BJ (cell line): Measurements from ENCODE around the gene ABCG4. TPM values are rescaled to one million over a fixed set of nuclear protein-coding genes. Genes with fewer than 3 reads are reported as not detected.
"Not testable (repeated sequence)": the region's sequence is repeated elsewhere in the genome, so short reads cannot be mapped to it uniquely, and the experiment has no call there.

ENCODE experiments used
- CTCF ChIA-PET: fragments of 350-600 bp; formaldehyde crosslinking; extraction: SDS; loops from one replicate; lab custom pipeline; 2021; ENCODE audit warnings: antibody characterized with exemption, inconsistent platforms; lab: Yijun Ruan, JAX
- POLR2A ChIA-PET: fragments of 300-600 bp; sonication (Branson Sonifier 250); formaldehyde crosslinking; extraction: SDS; loops from one replicate; lab custom pipeline; 2021; ENCODE audit warnings: antibody characterized with exemption; lab: Charles Lee
- DNase-seq: peaks from one replicate; pipeline ENCODE4 v3.0.0-alpha.2; 2011; ENCODE audit warnings: low read depth
- H3K27me3 ChIP-seq: 2 replicates; pipeline ENCODE4 v1.6.0; 2011; ENCODE audit warnings: low read length; ENCODE audit not compliant: control insufficient read depth, insufficient read depth
- H3K36me3 ChIP-seq: 2 replicates; pipeline ENCODE4 v1.5.1; 2011; ENCODE audit warnings: low read length; ENCODE audit not compliant: control insufficient read depth, insufficient read depth
- H3K4me3 ChIP-seq: 2 replicates; pipeline ENCODE4 v1.5.1; 2011; ENCODE audit warnings: low read depth, mild to moderate bottlenecking, control low read depth, low read length
- polyA plus RNA-seq: library from polyadenylated mRNA; depleted of rRNA; stranded (reverse); fragments of >200 nt; gene quantifications from 2 replicates; pipeline ENCODE4 v1.2.3, GENCODE V29; 2011
- TF ChIP-seq, protein P1 (sequence below): IDR thresholded peaks from 2 replicates; pipeline ENCODE4 v1.5.1; 2011; ENCODE audit warnings: low read depth, mild to moderate bottlenecking, control low read depth, inconsistent platforms, low read length, moderate library complexity; ENCODE audit not compliant: insufficient read depth

ABCG4 gene
- polyA plus RNA-seq, 1 experiment = 0.17 TPM

GRCh38 chr11:119101759-119102423, 47.0 kb upstream of the ABCG4 start, which contains the start of gene DPAGT1:
Gene DPAGT1 (minus strand): TSS chr11:119101853. CDS start chr11:119101655, 198 bp downstream.
- DNase-seq = peak; percentile 80
- CTCF ChIA-PET = interaction anchor here (0.7 to 2.2 kb wide), 11 partner anchors 21 to 236 kb away, joined by 3 to 10 read pairs (median 4); partner anchors contain the start of gene TRAPPC4
- POLR2A ChIA-PET = interaction anchor here (0.6 to 1.0 kb wide), 5 partner anchors 9 to 291 kb away, joined by 3 to 14 read pairs (median 9); no protein-coding TSS in a partner anchor
- TF ChIP-seq, protein P1, sequence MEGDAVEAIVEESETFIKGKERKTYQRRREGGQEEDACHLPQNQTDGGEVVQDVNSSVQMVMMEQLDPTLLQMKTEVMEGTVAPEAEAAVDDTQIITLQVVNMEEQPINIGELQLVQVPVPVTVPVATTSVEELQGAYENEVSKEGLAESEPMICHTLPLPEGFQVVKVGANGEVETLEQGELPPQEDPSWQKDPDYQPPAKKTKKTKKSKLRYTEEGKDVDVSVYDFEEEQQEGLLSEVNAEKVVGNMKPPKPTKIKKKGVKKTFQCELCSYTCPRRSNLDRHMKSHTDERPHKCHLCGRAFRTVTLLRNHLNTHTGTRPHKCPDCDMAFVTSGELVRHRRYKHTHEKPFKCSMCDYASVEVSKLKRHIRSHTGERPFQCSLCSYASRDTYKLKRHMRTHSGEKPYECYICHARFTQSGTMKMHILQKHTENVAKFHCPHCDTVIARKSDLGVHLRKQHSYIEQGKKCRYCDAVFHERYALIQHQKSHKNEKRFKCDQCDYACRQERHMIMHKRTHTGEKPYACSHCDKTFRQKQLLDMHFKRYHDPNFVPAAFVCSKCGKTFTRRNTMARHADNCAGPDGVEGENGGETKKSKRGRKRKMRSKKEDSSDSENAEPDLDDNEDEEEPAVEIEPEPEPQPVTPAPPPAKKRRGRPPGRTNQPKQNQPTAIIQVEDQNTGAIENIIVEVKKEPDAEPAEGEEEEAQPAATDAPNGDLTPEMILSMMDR = no peak
- H3K27me3 ChIP-seq = no peaks in the 10 kb centered on the region
- H3K4me3 ChIP-seq = peak within 1 kb of the TSS; percentile 76
- peaks cover 4% of the 10 kb centered on the region for H3K36me3 ChIP-seq

DNA sequence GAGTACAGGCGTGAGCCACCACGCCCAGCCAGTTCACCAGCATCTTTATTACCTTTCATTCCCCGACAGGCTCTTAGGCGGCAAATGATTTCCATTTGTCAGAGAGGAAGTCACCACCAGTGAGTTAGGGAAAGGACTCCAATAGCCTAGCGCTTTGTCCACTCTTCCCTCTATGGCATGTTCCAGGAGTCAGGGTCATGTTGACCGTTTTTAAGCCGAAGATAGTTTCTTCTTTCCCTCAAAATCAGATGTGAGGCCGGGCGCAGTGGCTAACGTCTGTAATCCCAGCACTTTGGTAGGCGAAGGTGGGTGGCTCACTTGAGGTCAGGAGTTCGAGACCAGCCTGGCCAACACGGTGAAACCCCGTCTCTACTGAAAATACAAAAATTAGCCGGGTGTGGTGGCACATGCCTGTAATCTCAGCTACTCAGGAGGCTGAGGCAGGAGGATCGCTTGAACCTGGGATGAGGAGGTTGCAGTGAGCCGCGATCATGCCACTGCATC, 45.6 kb upstream of the ABCG4 start:
- CTCF ChIA-PET = interaction anchor here (1.1 to 1.7 kb wide), 5 partner anchors 19 to 221 kb away, joined by 3 to 10 read pairs (median 4); partner anchors contain the start of gene TRAPPC4
- H3K27me3 ChIP-seq, H3K36me3 ChIP-seq, H3K4me3 ChIP-seq, POLR2A ChIA-PET, DNase-seq: not testable (repeated sequence)

DNA sequence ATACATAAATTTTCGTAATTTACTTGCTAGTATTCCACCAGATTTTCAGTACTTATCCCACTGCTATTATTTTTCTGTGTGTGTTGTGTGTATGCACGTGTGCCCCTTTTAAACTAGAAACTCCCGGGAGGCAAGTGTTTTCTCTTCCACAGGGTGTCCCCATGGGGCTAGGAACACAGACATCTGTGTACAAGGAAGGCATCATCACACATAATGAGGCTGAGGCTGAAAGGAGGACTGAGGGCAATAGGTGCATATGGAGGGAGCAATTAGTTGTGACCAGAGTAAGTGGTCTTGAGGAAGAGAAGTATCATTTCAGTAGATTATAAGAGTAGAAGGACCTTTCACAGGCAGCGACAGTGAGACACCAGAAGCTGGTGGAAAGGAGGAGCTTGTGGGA, 45.1 kb upstream of the ABCG4 start:
- POLR2A ChIA-PET = no interaction called here
- Histone ChIP-seq H3K36me3 (no peaks in the 10 kb centered on the region), H3K27me3 (no peaks in the 10 kb centered on the region), H3K4me3 (no peak overlapping the region)
- DNase-seq = no peak
- TF ChIP-seq, protein P1 = no peak
- CTCF ChIA-PET = no interaction called here

DNA sequence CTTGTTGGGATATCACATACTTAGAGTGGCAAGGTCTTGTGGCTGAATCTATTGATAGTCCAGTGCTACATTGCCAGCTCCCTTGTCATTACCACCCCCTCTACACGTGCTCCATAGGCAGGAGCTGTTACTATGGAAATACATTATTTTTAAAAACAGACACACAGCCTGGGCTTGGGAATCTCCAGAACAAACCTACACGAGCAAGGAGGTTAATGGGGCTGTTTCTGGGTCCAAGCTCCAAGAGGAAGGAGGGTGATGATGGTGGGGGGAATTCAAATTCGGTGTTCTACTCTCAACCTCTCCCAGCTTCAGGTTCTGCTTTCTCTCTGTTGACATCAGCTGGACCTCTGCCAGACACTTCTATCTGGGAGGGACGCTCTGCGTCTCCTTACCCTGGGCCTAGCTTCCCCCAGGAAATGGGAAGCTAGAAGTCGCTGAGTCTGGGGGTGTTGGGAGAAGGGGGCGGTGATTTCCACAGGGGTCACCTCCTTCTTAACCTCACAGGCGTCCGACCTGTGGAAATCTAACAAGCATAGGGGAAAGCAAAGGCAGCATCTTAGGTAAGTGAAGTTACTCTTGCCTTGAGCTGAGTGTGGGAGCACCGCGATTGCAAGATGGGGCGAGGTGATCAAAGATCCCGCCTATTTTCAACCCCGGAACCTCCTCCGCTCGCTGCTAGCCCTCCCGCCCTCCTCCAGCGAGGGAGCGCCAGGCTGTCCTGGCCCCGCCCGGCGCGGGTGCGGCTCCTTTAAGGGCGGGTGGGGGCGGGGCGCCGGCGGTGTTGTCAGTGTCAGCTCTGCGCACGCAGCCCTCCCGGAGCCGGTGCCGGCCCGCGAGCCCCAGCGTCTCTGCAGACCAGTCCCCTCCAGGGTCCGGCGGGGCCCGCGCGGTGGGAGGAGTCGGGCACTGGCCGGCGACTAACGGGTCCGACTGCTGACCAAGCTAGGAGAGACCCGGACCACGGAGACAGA, 42.0 kb upstream of the ABCG4 start, which contains the start of gene C2CD2L:
Gene C2CD2L (plus strand): TSS at position 781 of the 974 bp plus-strand sequence. CDS start 398 bp downstream, outside the sequence.
- no peaks in the 10 kb centered on the region for H3K27me3 ChIP-seq
- ChIA-PET CTCF (interaction anchor here (0.5 to 1.8 kb wide), 9 partner anchors 12 to 277 kb away, joined by 3 to 10 read pairs (median 4); a partner anchor contains a TSS), POLR2A (interaction anchor here (0.6 to 1.5 kb wide), 5 partner anchors 12 to 442 kb away, joined by 3 to 9 read pairs (median 4); partner anchors contain the start of genes DDX6 and HINFP)
- peak within 1 kb of the TSS; percentile 82 for H3K4me3 ChIP-seq
- TF ChIP-seq, protein P1 = no peak
- peaks cover 7% of the 10 kb centered on the region for H3K36me3 ChIP-seq
- peak; percentile 42 for DNase-seq

GRCh38 chr11:119107538-119108145, 41.2 kb upstream of the ABCG4 start:
- peak overlapping the region; percentile 82 for H3K4me3 ChIP-seq
- peaks cover 12% of the 10 kb centered on the region for H3K36me3 ChIP-seq
- CTCF ChIA-PET = interaction anchor here (1.0 to 1.8 kb wide), 2 partner anchors 12 to 177 kb away, joined by 4 to 10 read pairs; a partner anchor contains a TSS
- no peaks in the 10 kb centered on the region for H3K27me3 ChIP-seq
- POLR2A ChIA-PET = interaction anchor here (0.5 to 1.4 kb wide), 4 partner anchors 13 to 316 kb away, joined by 3 to 4 read pairs (median 3); partner anchors contain the start of genes DDX6 and HINFP
- DNase-seq = no peak
- TF ChIP-seq, protein P1 = no peak
